ENCODE measurements around the gene WWTR1. TPM values are rescaled to one million over a fixed set of nuclear protein-coding genes. Genes with fewer than 3 reads are reported as not detected.

The WWTR1 gene
- total RNA-seq, 1 donor from 2014 or later = 87.7 TPM

Other genes with a start within 250 kb of the WWTR1 start
- 0.49 TPM for gene TM4SF4, start 183.3 kb downstream of the WWTR1 start, total RNA-seq
- gene COMMD2, start 94.5 kb upstream of the WWTR1 start, total RNA-seq = 49.8 TPM
- gene ANKUB1, start 134.5 kb upstream of the WWTR1 start, total RNA-seq = not detected
- gene RNF13, start 155.2 kb upstream of the WWTR1 start, total RNA-seq = 136 TPM